Femur (tissue), 1 donor: Measurements from ENCODE around the gene STPG1.

Experiments
- DNase-seq: peaks from one replicate; pipeline ENCODE4 v3.0.0-alpha.2; 2017

The STPG1 gene

DNA sequence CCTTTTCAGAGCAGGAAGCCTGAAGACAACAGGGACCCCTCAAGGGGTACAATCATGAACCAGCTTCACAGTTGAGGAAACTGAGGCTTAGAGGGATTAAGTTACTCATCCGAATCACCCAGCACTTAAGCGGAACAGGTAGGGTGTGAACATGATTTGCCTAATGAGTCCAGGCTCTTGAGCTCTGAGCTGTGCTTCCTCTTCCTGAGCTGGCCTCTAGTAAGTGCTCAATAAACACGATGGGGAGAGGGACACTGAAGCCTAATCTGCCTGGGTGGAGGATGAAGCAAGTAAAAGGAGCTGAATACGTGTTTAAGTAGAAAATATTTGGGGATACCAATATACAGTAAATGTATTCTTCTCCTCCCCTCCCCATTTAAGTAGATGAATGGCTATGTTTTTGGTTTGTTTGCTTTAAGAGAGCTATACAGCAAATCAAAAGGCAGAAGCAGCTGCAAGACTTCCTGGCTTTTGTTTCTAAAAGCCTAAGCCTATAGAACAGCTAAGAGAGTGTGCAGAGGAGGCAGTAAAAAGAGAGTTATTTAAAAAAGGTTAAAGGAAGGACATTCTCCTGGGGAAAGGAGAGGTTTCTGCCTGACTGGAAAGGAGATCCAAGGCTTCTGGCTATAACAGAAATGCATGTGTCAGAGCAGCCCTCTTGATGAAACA is 20.5 kb downstream of the STPG1 start:
- no peak for DNase-seq

DNA sequence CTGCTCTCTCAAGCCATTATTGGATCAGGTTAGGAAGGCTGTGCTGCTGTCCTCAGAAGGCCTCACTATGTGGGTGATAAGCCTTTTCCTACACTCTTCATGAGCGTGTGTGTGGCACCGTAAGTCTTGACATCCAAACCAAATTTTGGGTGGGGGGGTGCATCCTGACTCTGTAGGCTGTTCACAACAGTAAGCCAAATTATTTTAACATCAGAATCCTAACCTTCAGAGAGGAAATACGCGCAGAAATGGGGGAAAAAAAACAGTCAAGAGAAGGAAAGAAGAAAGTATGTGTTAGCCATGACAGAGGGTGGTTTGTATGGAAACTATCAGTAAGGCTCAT is 21.0 kb downstream of the STPG1 start:
- DNase-seq, result no peak

DNA sequence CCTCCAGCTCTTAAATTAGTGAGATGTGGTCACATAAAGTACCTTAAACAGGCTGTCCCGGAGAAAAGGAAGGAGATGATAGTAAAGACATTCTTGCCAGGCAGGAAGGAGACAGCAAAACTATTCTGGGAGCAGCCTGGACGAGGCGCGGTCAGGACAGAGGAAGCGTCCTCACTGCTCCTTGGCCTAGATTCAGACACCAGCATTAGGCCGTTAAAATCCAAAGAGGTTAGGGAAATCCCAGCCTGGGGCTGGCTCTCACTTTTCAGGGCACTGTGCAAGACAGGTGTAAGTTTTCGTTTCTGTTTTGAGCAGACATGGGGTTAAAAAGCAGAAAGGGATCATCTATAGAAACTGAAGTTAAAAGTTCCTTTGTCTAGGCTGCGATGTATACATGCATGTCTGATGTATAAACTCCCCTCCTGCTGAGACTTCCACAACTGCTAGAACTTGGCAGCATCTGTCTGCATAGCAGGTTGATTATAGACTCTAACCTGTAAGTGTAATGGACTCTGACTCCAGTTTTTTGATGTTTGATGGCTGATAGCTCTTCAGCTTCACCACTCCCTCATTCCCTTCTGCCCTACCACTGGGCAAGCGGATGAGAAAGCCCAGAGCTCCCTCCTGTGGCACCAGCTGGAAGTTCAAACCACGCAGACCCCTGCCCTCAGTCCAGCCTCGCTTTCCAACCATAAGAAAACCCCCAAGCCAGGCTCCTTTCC is 21.5 kb downstream of the STPG1 start:
- peak; percentile 68 for DNase-seq

DNA sequence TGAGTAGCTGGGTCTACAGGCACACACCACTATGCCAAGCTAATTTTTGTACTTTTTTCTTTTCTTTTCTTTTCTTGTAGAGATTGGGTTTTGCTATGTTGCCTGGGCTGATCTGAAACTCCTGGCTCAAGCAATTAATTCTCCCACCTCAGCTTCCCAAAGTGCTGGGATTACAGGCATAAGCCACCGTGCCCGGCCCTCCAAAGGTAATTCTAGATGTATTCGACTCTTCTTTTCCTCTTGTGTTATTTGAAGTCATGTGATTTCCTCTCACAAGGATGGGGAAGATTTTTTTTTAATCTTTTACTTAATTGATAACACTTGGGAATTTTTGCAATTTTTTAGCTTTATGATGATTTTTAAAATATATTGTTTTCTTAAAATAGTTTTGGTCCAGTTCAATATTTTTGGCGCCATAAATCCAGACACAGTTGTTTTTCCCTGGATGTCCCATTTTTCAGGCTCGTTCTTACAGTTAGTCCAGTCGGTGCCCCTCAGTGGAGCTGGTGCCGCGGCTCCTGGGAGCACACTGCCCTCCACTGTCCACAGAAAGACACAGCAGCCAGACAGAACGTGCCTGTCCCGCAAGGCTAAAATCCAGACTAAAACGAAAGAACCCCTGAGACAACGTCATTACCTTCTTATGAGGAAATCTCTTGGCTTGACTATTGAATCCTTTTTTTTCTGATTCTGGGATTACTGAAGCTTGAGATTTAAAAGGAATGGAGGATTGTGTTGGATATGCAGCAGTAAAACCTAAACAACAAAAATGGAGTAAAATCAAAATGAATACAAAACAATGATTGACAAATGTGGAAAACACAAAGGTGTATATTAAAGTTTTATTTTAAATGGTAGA is 22.4 kb downstream of the STPG1 start:
- peak; percentile 88 for DNase-seq

DNA sequence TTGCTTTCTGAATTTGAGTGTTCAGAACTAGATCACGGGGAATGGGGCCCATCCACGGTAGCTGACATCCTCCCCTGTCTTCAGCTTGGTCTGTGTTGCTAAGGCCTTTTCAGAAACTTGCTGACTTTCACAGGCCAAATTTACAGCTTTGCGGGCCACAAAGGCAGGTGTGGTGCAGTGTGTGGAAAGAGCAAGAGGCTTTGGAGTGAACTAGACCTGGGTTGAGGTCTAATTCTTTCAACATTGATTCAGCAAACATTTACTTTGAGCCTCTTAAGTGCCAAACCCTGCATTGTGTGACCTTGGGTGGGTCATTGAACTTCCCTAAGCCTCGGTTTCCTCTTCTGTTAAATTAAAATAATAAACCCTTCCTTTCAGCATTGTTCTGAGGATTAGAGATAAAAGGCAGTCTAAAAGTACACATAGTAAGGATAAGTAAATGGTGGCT is 24.3 kb downstream of the STPG1 start:
- no peak for DNase-seq

DNA sequence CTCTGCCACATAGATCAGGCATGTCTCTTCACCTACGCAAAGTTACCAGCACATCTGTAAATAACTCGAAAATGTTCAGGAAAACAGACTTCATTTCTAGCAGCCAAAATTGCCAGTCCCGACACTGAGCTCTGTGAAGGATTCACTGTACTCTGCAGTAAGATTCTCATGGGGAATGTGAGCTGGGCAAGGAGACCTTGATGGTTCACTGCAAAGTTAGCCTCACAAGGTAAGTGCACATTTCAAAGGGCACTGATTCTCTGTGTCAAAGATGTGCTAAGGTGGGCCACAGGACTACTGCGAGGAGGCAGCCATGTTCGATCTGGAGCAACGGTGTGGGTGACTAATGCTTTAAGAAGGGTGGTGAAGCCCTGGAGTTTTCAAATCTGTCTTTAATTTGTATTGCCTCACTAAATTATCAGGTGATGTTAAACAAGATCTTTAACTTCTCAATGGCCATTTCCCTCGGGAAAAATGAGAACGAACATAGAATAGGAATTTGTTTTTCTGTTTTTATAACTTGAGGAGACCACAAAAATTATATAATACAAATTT is 25.2 kb downstream of the STPG1 start:
- no peak for DNase-seq

DNA sequence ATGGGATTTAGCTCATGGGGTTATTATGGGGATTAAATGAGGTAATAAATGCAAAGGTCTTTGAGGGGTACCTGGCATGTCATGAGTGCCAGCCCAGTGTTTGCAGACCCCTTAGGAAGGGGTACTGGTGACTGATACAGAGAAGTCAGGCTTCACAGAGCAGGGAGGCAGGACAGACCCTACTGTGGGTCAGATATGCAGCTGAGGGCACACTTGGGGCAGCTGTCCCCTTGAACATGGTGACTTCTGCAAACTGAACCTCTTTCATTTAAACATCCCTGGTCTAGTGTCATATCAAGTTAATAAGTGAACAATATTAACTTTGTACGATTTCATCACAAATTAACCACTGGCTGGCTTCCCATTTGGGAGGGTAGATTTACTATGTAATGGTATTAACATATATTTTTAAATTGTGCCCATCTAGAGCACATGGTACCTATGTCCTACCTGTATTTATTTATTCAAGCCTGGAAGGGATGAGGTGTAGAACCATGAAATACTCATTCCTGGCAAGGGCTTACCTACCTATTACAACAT is 25.9 kb downstream of the STPG1 start:
- no peak for DNase-seq

DNA sequence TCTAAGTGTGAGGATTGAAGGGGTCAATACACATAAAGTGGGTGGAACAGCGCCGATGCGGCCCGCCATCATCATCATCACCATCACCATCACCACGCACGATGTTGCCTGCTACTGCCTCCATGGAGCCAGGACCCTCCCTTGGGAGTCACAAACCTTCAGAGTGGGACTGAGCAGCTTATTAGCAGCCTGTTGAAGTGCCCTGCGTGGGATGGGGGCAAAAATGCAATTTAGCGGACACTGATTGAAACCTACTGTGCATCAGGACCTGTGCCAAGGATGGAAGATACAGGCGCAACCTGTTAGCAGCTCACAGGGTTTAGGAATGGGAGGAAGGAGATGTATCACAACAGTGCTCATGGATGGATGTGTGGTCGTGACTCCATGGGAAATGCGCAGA is 26.7 kb downstream of the STPG1 start:
- no peak for DNase-seq

DNA sequence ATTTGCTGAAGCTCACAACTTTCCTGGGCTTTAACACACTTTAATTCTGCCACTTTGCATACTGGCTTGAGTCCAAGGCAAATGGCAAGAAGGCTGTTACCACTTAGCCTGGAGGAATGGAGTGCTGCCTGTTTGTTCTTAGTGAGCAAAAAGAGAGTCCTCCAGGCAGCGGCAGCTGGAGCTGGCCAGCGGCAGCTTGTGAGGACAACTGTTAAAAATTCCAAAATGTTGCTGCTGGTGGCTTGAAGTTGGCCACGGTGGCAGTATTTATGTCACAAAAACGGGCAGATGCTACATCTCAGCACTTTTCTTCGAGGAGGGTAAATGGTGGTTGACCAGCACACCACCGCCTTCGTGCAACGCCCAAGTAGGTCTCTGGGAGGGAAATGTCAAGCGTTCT is 27.3 kb downstream of the STPG1 start:
- no peak for DNase-seq

DNA sequence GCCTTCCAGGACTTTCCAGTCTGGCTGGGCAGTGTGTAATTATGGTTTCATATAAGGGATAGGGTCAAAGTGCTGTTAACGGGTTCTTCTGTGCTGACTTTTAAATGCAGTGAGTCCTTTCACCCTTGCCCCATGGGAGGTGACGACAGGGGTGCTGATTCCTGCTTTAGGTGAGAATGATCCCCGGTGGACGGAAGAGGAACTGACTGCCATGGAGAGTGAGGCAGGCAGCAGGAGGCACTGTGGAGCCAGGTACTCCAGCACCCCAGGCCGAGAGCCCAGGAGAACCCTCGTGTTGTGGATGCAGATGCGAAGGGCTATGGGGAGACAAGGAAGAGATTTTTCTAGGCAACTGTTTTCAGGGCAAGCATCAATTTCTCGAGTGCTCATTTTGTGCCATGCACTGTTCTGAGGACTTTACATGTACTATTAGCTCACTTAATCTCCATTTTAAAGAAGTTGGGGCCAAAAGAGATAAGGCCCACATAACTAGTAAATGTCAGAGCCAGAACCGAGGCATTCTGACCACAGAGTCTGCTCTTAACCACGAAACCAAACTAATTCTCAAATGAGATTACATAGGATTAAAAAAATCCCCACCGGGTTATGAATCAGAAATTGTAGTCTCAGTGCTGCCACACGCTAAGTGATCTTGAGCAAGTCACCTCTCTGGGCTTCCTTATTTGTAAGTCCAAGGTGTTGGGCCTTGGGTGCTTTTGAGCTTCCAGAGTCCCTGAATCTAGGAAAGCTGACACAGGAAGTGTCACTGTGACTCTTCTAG is 28.2 kb downstream of the STPG1 start:
- DNase-seq, result no peak

DNA sequence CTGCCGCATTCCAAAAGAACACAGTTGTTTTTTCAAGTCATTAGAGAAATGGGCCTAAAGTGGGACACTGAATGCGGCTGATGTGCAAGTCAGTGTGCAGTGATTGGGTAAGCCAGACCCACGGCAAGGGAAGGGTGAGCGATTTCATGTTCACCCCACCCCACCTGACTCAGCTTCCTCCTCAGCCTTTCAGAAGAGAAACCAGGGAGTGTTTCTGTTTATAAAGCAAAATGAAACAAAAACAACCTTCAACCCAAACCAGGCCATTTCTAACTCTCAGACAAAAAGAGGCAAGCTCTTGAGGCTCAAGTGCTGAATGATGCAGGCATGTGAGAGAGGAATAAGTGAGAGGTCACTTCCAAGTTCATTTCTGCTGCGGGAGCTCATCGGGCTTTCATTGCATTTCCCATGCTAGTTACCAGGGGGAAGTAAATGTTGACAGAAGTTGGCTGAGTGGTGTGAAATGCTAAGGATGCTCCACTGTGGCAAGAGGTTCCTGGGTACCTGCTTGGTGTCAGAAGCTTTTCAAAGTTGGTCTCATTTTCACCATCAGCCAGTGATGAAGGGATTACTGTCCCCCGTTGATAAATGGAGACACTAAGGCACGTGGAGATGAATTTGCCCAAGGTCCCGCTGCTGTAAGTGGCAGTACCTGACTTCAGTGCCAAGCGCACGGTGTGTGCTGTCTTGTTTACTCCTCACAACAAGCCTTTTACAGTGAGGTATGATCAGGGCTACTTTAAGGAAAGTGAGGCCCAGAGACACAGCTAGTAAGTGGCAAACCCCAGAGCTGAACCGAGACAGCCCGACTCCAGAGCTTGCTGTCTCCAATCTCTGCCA is 29.1 kb downstream of the STPG1 start:
- no peak for DNase-seq

DNA sequence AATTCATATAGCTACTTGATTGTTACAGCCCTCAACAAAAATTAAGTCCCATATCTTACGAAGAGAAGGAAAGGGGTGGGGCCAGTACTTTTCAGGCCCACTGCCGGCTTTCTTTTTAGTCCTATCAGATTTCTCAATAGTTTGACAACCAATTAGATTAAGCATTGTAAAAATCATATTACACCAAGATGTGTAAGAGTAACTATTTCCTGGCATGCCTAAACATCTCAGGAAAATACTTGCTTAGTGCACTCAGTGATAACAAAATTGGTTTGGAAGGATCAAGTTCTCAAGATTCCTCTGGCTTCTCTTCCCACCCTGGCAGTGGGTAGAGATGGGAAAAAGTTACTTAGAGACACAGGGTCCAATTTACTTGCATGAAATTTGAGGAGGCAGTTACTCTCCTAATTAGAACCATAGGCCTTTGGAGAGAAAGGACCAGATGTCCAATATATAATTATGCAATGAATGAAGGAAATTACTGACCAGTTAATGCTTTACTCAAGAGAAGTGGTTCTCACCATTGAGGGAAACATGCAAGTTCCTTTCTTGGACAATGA is 30.1 kb downstream of the STPG1 start:
- no peak for DNase-seq

DNA sequence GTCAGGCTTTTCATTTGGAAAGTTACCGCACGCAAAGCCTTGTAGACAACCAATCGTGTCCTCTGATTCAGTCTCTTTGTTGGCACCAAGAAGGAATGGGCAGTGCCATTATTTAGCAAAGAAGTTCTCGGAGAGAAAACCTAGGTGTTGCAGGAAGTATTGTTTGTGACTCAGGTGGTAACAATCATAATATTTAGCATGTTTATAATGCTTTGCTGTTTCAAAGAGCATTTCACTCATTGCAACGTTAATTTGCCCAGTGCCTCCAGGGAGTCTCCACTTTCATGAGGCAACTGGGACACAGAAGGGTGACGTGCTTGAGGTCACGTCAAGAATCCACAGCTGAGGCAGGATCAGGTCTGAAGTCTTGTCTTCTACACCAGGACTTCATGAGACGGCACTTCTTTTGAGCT is 31.4 kb downstream of the STPG1 start:
- DNase-seq, result no peak

DNA sequence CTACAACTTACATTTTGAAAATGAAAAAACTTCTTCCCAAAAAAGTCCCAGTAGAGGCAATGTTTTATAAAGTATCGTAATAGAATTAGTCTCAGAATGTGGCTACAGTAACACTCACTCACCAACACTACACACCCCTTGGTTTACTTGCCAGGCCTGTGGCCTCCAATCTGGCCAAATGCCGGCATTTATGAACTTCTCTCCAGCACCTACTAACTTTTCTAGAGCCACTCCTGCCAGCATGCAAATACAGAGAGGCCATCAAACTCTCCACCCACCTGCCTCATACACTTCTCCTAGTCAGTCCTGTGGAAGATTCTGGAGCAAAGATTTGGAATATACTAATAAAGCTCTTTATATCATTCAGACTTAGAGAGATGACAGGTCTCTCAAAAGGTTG is 32.3 kb downstream of the STPG1 start:
- DNase-seq, result no peak

DNA sequence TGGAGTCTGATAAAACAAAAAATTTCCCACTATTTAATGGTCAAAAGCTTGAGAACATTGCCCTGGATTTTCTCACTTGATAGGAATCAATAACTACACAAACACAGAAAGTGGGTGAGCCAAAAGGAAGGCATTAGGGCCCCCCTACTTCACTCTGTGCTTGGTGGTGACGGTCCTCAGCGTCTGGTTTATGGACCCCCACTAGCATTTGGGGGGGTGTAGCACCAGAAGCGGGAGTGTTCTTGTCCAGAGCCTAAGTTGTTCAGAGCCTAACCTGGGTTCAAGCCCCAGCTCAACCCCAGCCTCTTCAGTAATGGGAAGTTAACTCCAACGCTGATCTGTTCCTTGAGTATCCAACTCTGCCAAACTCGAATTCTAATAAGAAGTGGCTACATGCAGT is 33.1 kb downstream of the STPG1 start:
- DNase-seq, result no peak

DNA sequence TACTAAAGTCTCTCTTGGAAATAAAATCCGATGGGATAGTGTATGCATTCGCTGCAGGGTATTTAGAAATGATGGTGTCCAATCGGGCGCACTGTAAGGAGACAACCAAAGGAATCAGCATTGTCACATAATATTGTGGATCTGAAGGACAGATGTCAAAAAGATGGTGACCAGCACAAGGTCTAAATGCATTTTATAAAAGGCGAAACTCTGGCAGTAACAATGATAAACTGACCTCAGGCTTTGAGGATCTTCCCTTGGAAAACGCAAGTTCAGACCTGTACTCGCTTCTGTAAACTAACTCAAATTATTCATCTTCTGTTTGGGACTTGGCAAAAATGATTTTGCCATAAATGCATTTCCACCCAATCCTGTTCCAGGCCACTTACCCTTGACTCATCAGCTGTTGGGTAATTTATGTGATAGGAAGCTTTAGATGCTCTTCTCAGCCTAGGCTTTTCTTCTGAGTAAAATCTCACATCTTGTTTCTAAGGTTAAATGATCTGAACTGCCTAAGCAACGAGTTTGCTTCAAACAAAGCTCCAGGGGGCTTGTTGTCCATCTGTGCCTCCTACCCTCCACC is 33.8 kb downstream of the STPG1 start:
- DNase-seq, result no peak

DNA sequence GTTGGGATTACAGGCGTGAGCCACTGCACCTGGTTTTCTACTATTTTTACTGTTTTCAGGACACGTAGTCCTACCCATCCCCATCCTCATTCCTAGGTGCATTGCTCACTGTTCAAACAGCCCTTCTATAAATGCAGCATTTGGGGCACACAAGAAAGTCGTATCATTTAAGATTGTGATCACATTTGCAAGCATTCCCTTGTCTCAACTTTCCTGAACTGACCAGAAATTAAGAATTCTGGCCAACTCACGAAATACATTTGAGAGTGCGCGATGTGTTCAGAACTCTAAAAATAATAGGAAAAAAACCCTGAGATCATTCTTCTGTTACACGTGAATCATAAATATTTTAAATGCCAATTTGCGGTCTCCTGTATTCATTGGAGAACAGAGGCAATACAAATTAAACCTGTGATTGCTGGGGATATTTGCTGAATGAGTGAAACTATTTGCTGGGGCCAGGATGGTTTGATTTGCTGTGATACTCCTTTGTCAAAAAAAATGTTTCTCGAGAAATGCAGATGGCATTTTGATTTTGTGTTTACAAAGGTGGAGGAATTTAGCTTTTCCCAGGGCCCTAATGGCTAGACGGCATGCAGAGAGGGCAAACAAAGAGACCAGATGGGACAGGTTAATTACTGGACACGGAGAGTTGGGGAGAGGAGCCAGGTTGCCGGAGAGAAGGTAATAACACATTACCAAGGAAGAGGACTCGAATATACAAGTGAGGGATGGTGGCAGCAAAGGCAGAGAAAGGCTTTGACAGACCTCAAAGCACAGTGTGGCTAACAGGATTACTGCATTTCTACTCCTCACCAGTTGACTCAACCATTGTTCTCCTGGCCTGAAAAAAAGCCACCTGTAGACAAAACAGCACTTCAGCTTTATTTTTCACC is 38.4 kb downstream of the STPG1 start:
- no peak for DNase-seq

DNA sequence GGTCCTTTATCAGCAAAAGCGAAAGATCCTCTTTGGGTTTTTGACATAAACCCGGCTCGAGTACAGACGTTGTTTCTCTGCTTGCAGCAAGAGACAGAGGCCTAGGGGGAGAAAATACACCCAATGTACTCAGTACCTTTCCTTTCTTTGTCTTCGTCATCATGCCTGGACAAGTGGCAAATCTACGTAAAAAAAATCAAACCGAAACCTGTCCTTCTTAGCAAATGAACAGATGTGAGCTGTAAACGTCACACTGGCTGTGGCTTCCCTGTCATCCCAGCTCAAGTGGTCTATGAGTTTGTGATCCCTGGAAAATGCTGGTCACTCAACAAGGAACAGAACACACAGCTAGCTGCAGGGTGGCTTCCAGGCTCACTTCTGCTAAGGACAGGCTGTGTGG is 39.9 kb downstream of the STPG1 start:
- no peak for DNase-seq

DNA sequence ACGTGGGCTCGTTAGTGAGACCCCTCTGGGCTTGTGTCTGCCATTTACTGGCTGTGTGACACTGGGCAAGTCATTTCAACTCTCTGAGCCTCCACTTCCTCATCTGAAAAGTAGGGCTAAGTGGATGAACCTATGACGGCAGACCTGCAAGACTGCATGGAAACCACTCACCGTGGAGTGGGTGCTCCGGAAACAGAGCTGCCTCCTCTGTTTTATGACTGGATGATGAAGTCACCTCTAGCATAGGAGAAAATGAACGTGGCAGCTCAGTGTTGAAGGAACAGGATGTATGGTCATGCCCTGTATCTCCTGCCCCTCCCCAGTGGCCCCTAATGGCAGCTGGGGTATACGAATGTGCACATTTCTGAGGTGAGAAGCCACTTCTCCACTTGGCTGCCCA is 40.5 kb downstream of the STPG1 start:
- no peak for DNase-seq

DNA sequence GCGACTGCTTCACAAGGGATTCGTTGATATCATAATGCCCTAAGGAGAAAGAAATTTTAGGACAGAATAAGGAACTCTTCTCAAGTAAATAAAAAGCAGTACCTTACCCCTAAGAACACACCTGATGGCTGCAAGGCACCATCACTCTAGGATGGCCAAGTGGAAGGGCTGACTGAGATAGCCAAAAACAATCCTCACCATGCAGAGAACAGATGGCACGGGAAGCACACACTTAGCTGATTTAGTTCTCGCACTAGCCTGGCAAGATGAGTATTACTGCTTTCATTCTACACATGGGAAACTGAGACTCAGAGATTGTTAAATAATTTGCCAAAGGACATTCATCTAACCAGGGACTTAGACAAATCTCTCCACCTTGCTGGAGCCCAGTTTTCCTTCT is 43.8 kb downstream of the STPG1 start:
- no peak for DNase-seq
